K562 (cell line): Measurements from ENCODE around the gene HMGB2. TPM values are rescaled to one million over a fixed set of nuclear protein-coding genes. Genes with fewer than 3 reads are reported as not detected.

ENCODE experiments used
- CBFA2T3 ChIP-seq: fragments of 450-650 bp; IDR thresholded peaks from 2 replicates; pipeline ENCODE4 v1.6.1; 2017
- E2F1 ChIP-seq: sonication (generic); formaldehyde crosslinking; IDR thresholded peaks from 2 replicates; pipeline ENCODE4 v1.8.1; 2023; ENCODE audit warnings: mild to moderate bottlenecking, missing genetic modification reagents, moderate library complexity
- E2F5 ChIP-seq: sonication (generic); formaldehyde crosslinking; IDR thresholded peaks from 2 replicates; pipeline ENCODE4 v1.8.0; 2022; ENCODE audit warnings: mild to moderate bottlenecking, missing genetic modification reagents
- FOXK2 ChIP-seq, 2 experiments: fragments of 450-650 bp; IDR thresholded peaks in 1 of 2; conservative IDR thresholded peaks in 1 of 2; 2 replicates each; pipeline ENCODE4 v1.6.1; 2016; ENCODE audit warnings: low read depth in 2 of 2, mild to moderate bottlenecking in 1 of 2
- HIVEP1 ChIP-seq: fragments of 250-450 bp; sonication (Bioruptor Pico); IDR thresholded peaks from 2 replicates; pipeline ENCODE4 v1.4.0; 2020; ENCODE audit warnings: mild to moderate bottlenecking
- LCOR ChIP-seq: sonication (generic); formaldehyde crosslinking; IDR thresholded peaks from 2 replicates; pipeline ENCODE4 v1.8.0; 2022; ENCODE audit warnings: mild to moderate bottlenecking, missing genetic modification reagents
- MAFK ChIP-seq: IDR thresholded peaks from 2 replicates; pipeline ENCODE4 v1.6.1; 2011; ENCODE audit warnings: low read length, improper control_type of control experiment
- MAX ChIP-seq: sonication (generic); formaldehyde crosslinking; IDR thresholded peaks from 2 replicates; pipeline ENCODE4 v1.9.0; 2022; ENCODE audit warnings: mild to moderate bottlenecking, missing genetic modification reagents
- NONO ChIP-seq, 2 experiments: fragments of 200-400 bp in 1 of 2; fragments of 450-650 bp in 1 of 2; formaldehyde crosslinking in 1 of 2; IDR thresholded peaks; 2 replicates each; pipeline ENCODE4 v1.6.1; 2017; ENCODE audit warnings: low read depth in 2 of 2, mild to moderate bottlenecking in 2 of 2, moderate library complexity in 2 of 2, low read length in 1 of 2
- POLR2H ChIP-seq: IDR thresholded peaks from 2 replicates; pipeline ENCODE4 v1.6.1; 2016; ENCODE audit warnings: missing genetic modification characterization, low read depth, mild to moderate bottlenecking, control low read depth, missing compliant biosample characterization, moderate library complexity
- PTBP1 ChIP-seq: fragments of 200-400 bp; formaldehyde crosslinking; IDR thresholded peaks from 2 replicates; pipeline ENCODE4 v1.6.1; 2017; ENCODE audit warnings: low read depth, low read length
- RCOR1 ChIP-seq, 2 experiments: IDR thresholded peaks; 2 replicates each; pipeline ENCODE4 v1.6.1; 2012; ENCODE audit warnings: low read depth in 2 of 2, low read length in 2 of 2, borderline replicate concordance in 1 of 2, improper control_type of control experiment in 1 of 2
- SUPT5H ChIP-seq: fragments of 450-650 bp; IDR thresholded peaks from 2 replicates; pipeline ENCODE4 v1.6.1; 2016
- ZBTB1 ChIP-seq: sonication (generic); formaldehyde crosslinking; IDR thresholded peaks from 2 replicates; pipeline ENCODE4 v1.8.1; 2023; ENCODE audit warnings: missing genetic modification reagents, low read depth, mild to moderate bottlenecking, borderline replicate concordance
- ZBTB2 ChIP-seq: fragments of 450-650 bp; IDR thresholded peaks from 2 replicates; pipeline ENCODE4 v1.6.1; 2016; ENCODE audit warnings: antibody characterized with exemption
- ZNF217 ChIP-seq: sonication (generic); formaldehyde crosslinking; IDR thresholded peaks from 2 replicates; pipeline ENCODE4 v1.8.0; 2022; ENCODE audit warnings: mild to moderate bottlenecking, missing genetic modification reagents
- ZNF24 ChIP-seq: fragments of 450-650 bp; IDR thresholded peaks from 2 replicates; pipeline ENCODE4 v1.6.1; 2016
- ZNF785 ChIP-seq: fragments of 250-450 bp; sonication (Bioruptor Pico); IDR thresholded peaks from 2 replicates; pipeline ENCODE4 v1.4.0; 2020; ENCODE audit warnings: mild to moderate bottlenecking
- polyA plus RNA-seq, 8 experiments: library from polyadenylated mRNA; depleted of rRNA in 4 of 8; stranded (reverse) in 5 of 8; unstranded in 3 of 8; fragments of >200 nt; fragmentation: Nextera tagmentation in 2 of 8; fragmentation: Illumina TruSeq in 1 of 8; extraction: Ambion mirVana in 2 of 8; extraction: Trizol in 1 of 8; gene quantifications; 2 replicates each; pipeline versions ENCODE4 v1.2.1 to v1.2.3, GENCODE V29; 2011 to 2014; ENCODE audit warnings: inconsistent platforms in 1 of 8, missing spikeins in 1 of 8
- total RNA-seq, 7 experiments: library from RNA; depleted of rRNA in 6 of 7; stranded (reverse); fragments of >200 nt in 6 of 7; fragmentation: Illumina TruSeq in 2 of 7; extraction: Trizol in 2 of 7; gene quantifications; 2 replicates each; pipeline versions ENCODE4 v1.2.1 to v1.2.3, GENCODE V29; 2011 to 2021; ENCODE audit warnings: low replicate concordance in 1 of 7
- TF ChIP-seq, protein P1 (sequence below): fragments of 150-350 bp; IDR thresholded peaks from 2 replicates; pipeline ENCODE4 v1.6.1; 2014; ENCODE audit warnings: low read depth, mild to moderate bottlenecking, low read length, borderline replicate concordance

Gene HMGB2
- total and polyA plus RNA-seq, 9 of the 15 experiments (the other 6 are each of a cell fraction or from before 2014, with no cell fraction given): 309 to 822 (median 626) TPM

DNA sequence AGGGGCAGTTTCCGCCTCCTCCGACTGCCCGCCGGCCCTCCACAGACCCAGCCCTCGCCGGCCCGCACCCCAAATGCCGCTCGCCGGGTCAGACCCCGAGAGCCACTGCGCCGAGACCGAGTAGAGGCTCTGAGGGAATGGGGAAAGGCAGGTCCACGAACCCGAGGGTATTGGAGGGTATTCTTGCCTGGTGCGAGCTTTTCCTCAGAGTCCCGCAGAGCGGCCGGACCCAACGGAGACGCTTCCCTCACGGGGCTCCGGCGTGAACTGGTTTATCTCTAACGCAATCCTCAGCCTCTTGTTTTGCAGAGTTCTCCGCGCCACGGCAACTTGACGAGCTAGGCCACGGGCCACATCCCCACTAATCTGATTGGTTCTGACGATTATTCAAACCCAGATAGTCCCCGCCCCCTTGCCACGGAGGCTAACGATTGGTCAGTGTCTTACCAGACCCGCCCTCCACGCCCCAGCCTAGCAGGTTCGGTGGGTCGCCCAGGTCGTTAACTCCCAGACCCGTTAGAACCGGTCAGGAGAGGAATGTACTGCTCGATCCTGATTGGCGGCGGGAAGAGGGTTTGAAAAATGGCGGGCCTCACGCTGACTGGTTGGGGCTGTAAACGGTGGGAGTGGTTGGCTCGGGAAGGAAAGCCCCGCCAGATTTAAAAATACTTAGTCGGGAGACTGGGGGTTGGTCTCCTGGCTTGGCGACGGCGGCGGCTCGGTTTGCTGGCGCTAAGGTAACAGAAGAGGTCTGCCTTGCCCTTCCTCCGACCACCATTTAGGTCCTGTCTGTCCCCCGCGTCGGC lies at the start of gene HMGB2 (continued):
- TF ChIP-seq E2F5 (CRISPR knock-in tag) (peak; percentile 85; the same call in 1 of the 2 replicates), ZBTB1 (CRISPR knock-in tag) (peak; percentile 70; the same call in 1 of the 2 replicates), MAX (CRISPR knock-in tag) (peak; percentile 58; the same call in 1 of the 2 replicates), NONO (IDR thresholded peaks at IDR 0.05; ENCODE audit: low read depth in 2 of 2, low read length in 1 of 2) (peak; percentile 40 to 66; a peak in 1 of 4 replicates), E2F1 (peak; percentile 100), CBFA2T3 (no peak), ZNF217 (CRISPR knock-in tag) (no peak), SUPT5H (peak; percentile 99), ZNF785 (no peak), ZBTB2 (no peak), POLR2H (tag) (peak; percentile 97), FOXK2 (conservative IDR thresholded peaks at IDR 0.05 in 1 of 2, IDR thresholded peaks at IDR 0.05 in 1 of 2; ENCODE audit: low read depth in 2 of 2) (peak in 1 of 2 experiments; percentile 67; a peak in 2 of 4 replicates), ZNF24 (no peak), MAFK (0 out of 2 replicates have a peak, but pooled peaks have one; percentile 2), LCOR (CRISPR knock-in tag) (peak; percentile 99), HIVEP1 (CRISPR knock-in tag) (no peak), RCOR1 (IDR thresholded peaks at IDR 0.05; ENCODE audit: borderline replicate concordance in 1 of 2, low read depth in 2 of 2, low read length in 2 of 2) (peak in 1 of 2 experiments; percentile 60; a peak in 1 of 4 replicates), PTBP1 (no peak)
- TF ChIP-seq, protein P1, sequence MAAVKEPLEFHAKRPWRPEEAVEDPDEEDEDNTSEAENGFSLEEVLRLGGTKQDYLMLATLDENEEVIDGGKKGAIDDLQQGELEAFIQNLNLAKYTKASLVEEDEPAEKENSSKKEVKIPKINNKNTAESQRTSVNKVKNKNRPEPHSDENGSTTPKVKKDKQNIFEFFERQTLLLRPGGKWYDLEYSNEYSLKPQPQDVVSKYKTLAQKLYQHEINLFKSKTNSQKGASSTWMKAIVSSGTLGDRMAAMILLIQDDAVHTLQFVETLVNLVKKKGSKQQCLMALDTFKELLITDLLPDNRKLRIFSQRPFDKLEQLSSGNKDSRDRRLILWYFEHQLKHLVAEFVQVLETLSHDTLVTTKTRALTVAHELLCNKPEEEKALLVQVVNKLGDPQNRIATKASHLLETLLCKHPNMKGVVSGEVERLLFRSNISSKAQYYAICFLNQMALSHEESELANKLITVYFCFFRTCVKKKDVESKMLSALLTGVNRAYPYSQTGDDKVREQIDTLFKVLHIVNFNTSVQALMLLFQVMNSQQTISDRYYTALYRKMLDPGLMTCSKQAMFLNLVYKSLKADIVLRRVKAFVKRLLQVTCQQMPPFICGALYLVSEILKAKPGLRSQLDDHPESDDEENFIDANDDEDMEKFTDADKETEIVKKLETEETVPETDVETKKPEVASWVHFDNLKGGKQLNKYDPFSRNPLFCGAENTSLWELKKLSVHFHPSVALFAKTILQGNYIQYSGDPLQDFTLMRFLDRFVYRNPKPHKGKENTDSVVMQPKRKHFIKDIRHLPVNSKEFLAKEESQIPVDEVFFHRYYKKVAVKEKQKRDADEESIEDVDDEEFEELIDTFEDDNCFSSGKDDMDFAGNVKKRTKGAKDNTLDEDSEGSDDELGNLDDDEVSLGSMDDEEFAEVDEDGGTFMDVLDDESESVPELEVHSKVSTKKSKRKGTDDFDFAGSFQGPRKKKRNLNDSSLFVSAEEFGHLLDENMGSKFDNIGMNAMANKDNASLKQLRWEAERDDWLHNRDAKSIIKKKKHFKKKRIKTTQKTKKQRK: no peak; the same call in 1 of the 2 replicates
